ENCODE data around the gene DDR1.

DNA sequence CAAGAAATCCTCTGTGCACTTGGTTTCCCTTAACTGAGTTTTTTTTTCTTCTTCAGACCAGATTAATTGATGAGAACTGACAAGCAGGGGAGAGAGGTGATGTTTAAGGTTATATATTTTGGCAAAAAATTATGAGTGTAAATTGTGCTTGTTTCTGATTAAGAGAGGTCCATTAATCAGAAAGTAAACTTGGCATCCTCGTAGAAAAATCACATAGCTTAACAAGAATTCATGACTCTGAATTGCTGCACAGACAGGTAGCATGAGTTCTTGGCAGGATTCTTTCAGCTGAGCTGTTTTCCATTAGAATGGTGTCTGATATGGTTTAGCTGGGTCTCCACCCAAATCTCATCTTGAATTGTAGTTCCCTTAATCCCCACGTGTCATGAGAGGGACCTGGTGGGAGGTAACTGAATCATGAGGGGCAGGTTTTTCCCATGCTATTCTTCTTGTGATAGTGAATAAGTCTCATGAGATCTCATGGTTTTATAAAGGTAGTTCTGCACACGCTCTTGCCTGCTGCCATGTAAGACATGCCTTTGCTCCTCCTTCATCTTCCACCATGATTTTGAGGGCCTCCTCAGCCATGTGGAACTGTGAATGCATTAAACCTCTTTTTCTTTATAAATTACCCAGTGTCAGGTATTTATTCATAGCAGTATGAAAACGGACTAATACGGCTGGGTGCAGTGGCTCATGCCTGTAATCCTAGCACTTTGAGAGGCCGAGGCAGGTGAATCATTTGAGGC, 34.2 kb upstream of the DDR1 start:
- TF ChIP-seq, protein P1, sequence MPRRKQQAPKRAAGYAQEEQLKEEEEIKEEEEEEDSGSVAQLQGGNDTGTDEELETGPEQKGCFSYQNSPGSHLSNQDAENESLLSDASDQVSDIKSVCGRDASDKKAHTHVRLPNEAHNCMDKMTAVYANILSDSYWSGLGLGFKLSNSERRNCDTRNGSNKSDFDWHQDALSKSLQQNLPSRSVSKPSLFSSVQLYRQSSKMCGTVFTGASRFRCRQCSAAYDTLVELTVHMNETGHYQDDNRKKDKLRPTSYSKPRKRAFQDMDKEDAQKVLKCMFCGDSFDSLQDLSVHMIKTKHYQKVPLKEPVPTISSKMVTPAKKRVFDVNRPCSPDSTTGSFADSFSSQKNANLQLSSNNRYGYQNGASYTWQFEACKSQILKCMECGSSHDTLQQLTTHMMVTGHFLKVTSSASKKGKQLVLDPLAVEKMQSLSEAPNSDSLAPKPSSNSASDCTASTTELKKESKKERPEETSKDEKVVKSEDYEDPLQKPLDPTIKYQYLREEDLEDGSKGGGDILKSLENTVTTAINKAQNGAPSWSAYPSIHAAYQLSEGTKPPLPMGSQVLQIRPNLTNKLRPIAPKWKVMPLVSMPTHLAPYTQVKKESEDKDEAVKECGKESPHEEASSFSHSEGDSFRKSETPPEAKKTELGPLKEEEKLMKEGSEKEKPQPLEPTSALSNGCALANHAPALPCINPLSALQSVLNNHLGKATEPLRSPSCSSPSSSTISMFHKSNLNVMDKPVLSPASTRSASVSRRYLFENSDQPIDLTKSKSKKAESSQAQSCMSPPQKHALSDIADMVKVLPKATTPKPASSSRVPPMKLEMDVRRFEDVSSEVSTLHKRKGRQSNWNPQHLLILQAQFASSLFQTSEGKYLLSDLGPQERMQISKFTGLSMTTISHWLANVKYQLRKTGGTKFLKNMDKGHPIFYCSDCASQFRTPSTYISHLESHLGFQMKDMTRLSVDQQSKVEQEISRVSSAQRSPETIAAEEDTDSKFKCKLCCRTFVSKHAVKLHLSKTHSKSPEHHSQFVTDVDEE (CRISPR knock-in tag; IDR thresholded peaks at IDR 0.05) = no peak
- no peak for TF ChIP-seq ZNF70 (CRISPR knock-in tag; IDR thresholded peaks at IDR 0.05)
- TF ChIP-seq BACH2 (CRISPR knock-in tag; IDR thresholded peaks at IDR 0.05; ENCODE audit: borderline replicate concordance) = no peak
